Fibroblast of lung (primary cell): ENCODE data around the gene C1orf226.

Source experiments
- CTCF ChIP-seq, 2 donors: IDR thresholded peaks in 1 of 2; conservative IDR thresholded peaks in 1 of 2; 1 replicate in 1 of 2; 2 replicates in 1 of 2; pipeline ENCODE4 v1.5.1; 2011 to 2012; ENCODE audit warnings: low read length in 2 of 2, control low read depth in 1 of 2, inconsistent platforms in 1 of 2, low read depth in 1 of 2, mild to moderate bottlenecking in 1 of 2
- EZH2 ChIP-seq: IDR thresholded peaks from 2 replicates; pipeline ENCODE4 v1.5.1; 2012; ENCODE audit warnings: low read length, control low read depth, mild to moderate bottlenecking; ENCODE audit errors: missing control alignments

- TF ChIP-seq EZH2 = no peak
- TF ChIP-seq CTCF (conservative IDR thresholded peaks at IDR 0.05 in 1 of 2, IDR thresholded peaks at IDR 0.05 in 1 of 2; ENCODE audit: low read depth in 1 of 2, low read length in 2 of 2) = no peak
These were observed 38.6 kb downstream of the C1orf226 start for GRCh38 chr1:162420120-162420519.
